SK-N-SH (cell line): ENCODE measurements around the gene MFAP3L. TPM values are rescaled to one million over a fixed set of nuclear protein-coding genes. Genes with fewer than 3 reads are reported as not detected.

Experiments
- CTCF ChIA-PET: fragments of 300-600, 350-600 bp; formaldehyde crosslinking; extraction: SDS; loops from one replicate; lab custom pipeline; 2021; lab: Yijun Ruan, JAX
- POLR2A ChIA-PET: fragments of 350-600 bp; sonication (Branson Sonifier 250); formaldehyde crosslinking; extraction: SDS; loops from one replicate; lab custom pipeline; 2020; ENCODE audit warnings: antibody characterized with exemption, inconsistent platforms; lab: Yijun Ruan, JAX
- DNase-seq: peaks from one replicate; pipeline ENCODE4 v3.0.0; 2012
- H2AFZ ChIP-seq: fragments of 200-600 bp; sonication (generic); 2 replicates; pipeline ENCODE4 v1.8.1; 2016; ENCODE audit warnings: antibody characterized with exemption, mild to moderate bottlenecking, low read depth
- H3F3A ChIP-seq: fragments of 200-600 bp; sonication (generic); replicated peaks from 2 replicates; pipeline ENCODE3; 2016; ENCODE audit warnings: antibody characterized with exemption, mild to moderate bottlenecking; ENCODE audit not compliant: insufficient read depth
- H3K27ac ChIP-seq, 2 experiments: fragments of 200-500 bp in 1 of 2; fragments of 200-600 bp in 1 of 2; sonication (Bioruptor generic) in 1 of 2; sonication (generic), shearing (Covaris generic) in 1 of 2; 2 replicates each; pipeline versions ENCODE4 v1.5.1 to v1.6.1; 2014 to 2016; ENCODE audit warnings: low read depth in 2 of 2, inconsistent platforms in 1 of 2, low read length in 1 of 2, mild to moderate bottlenecking in 1 of 2, mixed read lengths in 1 of 2
- H3K27me3 ChIP-seq: fragments of 200-600 bp; sonication (generic), shearing (Covaris generic); 2 replicates; pipeline ENCODE4 v1.6.1; 2016; ENCODE audit warnings: mixed run types; ENCODE audit not compliant: insufficient read depth
- H3K36me3 ChIP-seq, 2 experiments: fragments of 200-500 bp in 1 of 2; fragments of 200-600 bp in 1 of 2; sonication (Bioruptor generic) in 1 of 2; sonication (generic) in 1 of 2; replicated peaks in 1 of 2; 2 replicates each; pipeline versions ENCODE3 to v1.5.1; 2014 to 2016; ENCODE audit warnings: low read length in 1 of 2, mild to moderate bottlenecking in 1 of 2; ENCODE audit not compliant: insufficient read depth in 2 of 2, control insufficient read depth in 1 of 2
- H3K4me1 ChIP-seq, 2 experiments: fragments of 200-500 bp in 1 of 2; fragments of 200-600 bp in 1 of 2; sonication (Bioruptor generic) in 1 of 2; sonication (generic), shearing (Covaris generic) in 1 of 2; 2 replicates each; pipeline versions ENCODE4 v1.5.1 to v1.6.1; 2014 to 2016; ENCODE audit warnings: low read depth in 1 of 2, low read length in 1 of 2, mixed run types in 1 of 2; ENCODE audit not compliant: insufficient read depth in 2 of 2, control insufficient read depth in 1 of 2
- H3K4me2 ChIP-seq: fragments of 200-600 bp; sonication (generic), shearing (Covaris generic); 2 replicates; pipeline ENCODE4 v1.6.1; 2017; ENCODE audit warnings: mixed run types
- H3K4me3 ChIP-seq, 2 experiments: fragments of 200-500 bp in 1 of 2; fragments of 200-600 bp in 1 of 2; sonication (Bioruptor generic) in 1 of 2; sonication (generic), shearing (Covaris generic) in 1 of 2; 2 replicates each; pipeline versions ENCODE4 v1.5.1 to v1.8.1; 2014 to 2016; ENCODE audit warnings: low read depth in 2 of 2, inconsistent platforms in 1 of 2, low read length in 1 of 2, mild to moderate bottlenecking in 1 of 2, mixed read lengths in 1 of 2, moderate library complexity in 1 of 2
- H3K79me2 ChIP-seq: fragments of 200-600 bp; sonication (generic); 2 replicates; pipeline ENCODE4 v1.8.1; 2017; ENCODE audit warnings: mild to moderate bottlenecking; ENCODE audit not compliant: insufficient read depth
- H3K9ac ChIP-seq: fragments of 200-600 bp; sonication (generic); 2 replicates; pipeline ENCODE4 v1.6.1; 2017; ENCODE audit warnings: mixed run types
- H3K9me2 ChIP-seq: fragments of 200-600 bp; sonication (generic); 2 replicates; pipeline ENCODE4 v1.6.1; 2017; ENCODE audit warnings: mixed run types
- H3K9me3 ChIP-seq: fragments of 200-600 bp; sonication (generic); 2 replicates; pipeline ENCODE4 v1.6.1; 2017; ENCODE audit warnings: mixed run types, mild to moderate bottlenecking, moderate library complexity
- H4K20me1 ChIP-seq: fragments of 200-600 bp; sonication (generic); 2 replicates; pipeline ENCODE4 v1.6.1; 2017; ENCODE audit warnings: mild to moderate bottlenecking, mixed run types; ENCODE audit not compliant: insufficient read depth
- CHD2 ChIP-seq: fragments of 150-350 bp; IDR thresholded peaks from 2 replicates; pipeline ENCODE4 v1.6.1; 2018; ENCODE audit warnings: low read length; ENCODE audit not compliant: partially characterized antibody
- CTCF ChIP-seq: fragments of 200-600 bp; sonication (generic); IDR thresholded peaks from 2 replicates; pipeline ENCODE4 v1.6.1; 2017; ENCODE audit warnings: antibody characterized with exemption, mild to moderate bottlenecking, moderate library complexity
- FOSL2 ChIP-seq: IDR thresholded peaks from 2 replicates; pipeline ENCODE4 v1.4.0; 2012; ENCODE audit warnings: low read depth, mild to moderate bottlenecking, moderate library complexity, borderline replicate concordance
- FOXJ3 ChIP-seq: sonication (generic); formaldehyde crosslinking; IDR thresholded peaks from 2 replicates; pipeline ENCODE4 v1.5.1; 2020; ENCODE audit warnings: mild to moderate bottlenecking, missing genetic modification reagents
- FOXM1 ChIP-seq: IDR thresholded peaks from 2 replicates; pipeline ENCODE4 v1.4.0; 2012; ENCODE audit warnings: low read depth, mild to moderate bottlenecking
- GABPA ChIP-seq: IDR thresholded peaks from 2 replicates; pipeline ENCODE4 v1.4.0; 2012; ENCODE audit warnings: low read depth, mild to moderate bottlenecking
- JUND ChIP-seq: IDR thresholded peaks from 2 replicates; pipeline ENCODE4 v1.4.0; 2012
- MAX ChIP-seq: IDR thresholded peaks from 2 replicates; pipeline ENCODE4 v1.4.0; 2012; ENCODE audit warnings: low read depth
- MEF2A ChIP-seq: IDR thresholded peaks from 2 replicates; pipeline ENCODE4 v1.4.0; 2012; ENCODE audit warnings: low read depth, borderline replicate concordance
- NFIC ChIP-seq: IDR thresholded peaks from 2 replicates; pipeline ENCODE4 v1.4.0; 2012; ENCODE audit warnings: borderline replicate concordance
- PBX3 ChIP-seq: IDR thresholded peaks from 2 replicates; pipeline ENCODE4; 2012
- POLR2AphosphoS5 ChIP-seq: IDR thresholded peaks from 2 replicates; pipeline ENCODE4 v1.6.1; 2012; ENCODE audit warnings: low read depth, low read length
- RFX5 ChIP-seq: IDR thresholded peaks from 2 replicates; pipeline ENCODE4 v1.6.1; 2012; ENCODE audit warnings: mild to moderate bottlenecking, improper control_type of control experiment, low read length
- RXRA ChIP-seq: IDR thresholded peaks from 2 replicates; pipeline ENCODE4 v1.4.0; 2012; ENCODE audit warnings: low read depth, mild to moderate bottlenecking, borderline replicate concordance
- SMC3 ChIP-seq: IDR thresholded peaks from 2 replicates; pipeline ENCODE4 v1.6.1; 2012; ENCODE audit warnings: low read depth, low read length, improper control_type of control experiment
- TAF1 ChIP-seq: IDR thresholded peaks from 2 replicates; pipeline ENCODE4 v1.6.1; 2012; ENCODE audit warnings: low read depth, mild to moderate bottlenecking, low read length, moderate library complexity, borderline replicate concordance
- USF1 ChIP-seq: IDR thresholded peaks from 2 replicates; pipeline ENCODE4 v1.4.0; 2012; ENCODE audit warnings: low read depth, borderline replicate concordance
- USF2 ChIP-seq: fragments of 150-350 bp; IDR thresholded peaks from 2 replicates; pipeline ENCODE4 v1.6.1; 2017; ENCODE audit warnings: antibody characterized with exemption, low read length, low read depth, borderline replicate concordance
- YY1 ChIP-seq: IDR thresholded peaks from 2 replicates; pipeline ENCODE4 v1.4.0; 2012; ENCODE audit warnings: low read depth, mild to moderate bottlenecking
- ZBTB33 ChIP-seq: IDR thresholded peaks from 2 replicates; pipeline ENCODE4 v1.4.0; 2012; ENCODE audit warnings: low read depth, borderline replicate concordance
- WGBS: methylation state at CpG from one replicate; pipeline ENCODE4 v1.1.6; 2017; ENCODE audit warnings: low lambda C conversion rate; 5-methylcytosine and 5-hydroxymethylcytosine counted together
- polyA plus RNA-seq, 3 experiments: library from polyadenylated mRNA; depleted of rRNA; stranded (reverse); fragments of >200 nt; gene quantifications; 2 replicates each; pipeline ENCODE4 v1.2.3, GENCODE V29; 2012

MFAP3L gene
- polyA plus RNA-seq, 1 of the 3 experiments (the other 2 are of a cell fraction), result 5.4 TPM

GRCh38 chr4:170038232-170038631, 12.0 kb upstream of the MFAP3L start (continued):
- no peak for TF ChIP-seq SMC3
- TF ChIP-seq, all 33 proteins: peak for 0

- no peak overlapping the region for H2AFZ ChIP-seq
- H3K79me2 ChIP-seq, result no peaks in the 10 kb centered on the region; the same call in 1 of the 2 replicates
- no peaks in the 10 kb centered on the region for H3K36me3 ChIP-seq
- H3K9me2 ChIP-seq, result no peaks in the 10 kb centered on the region
- POLR2A ChIA-PET, result no interaction called here
- H3F3A ChIP-seq, result no peaks in the 10 kb centered on the region
- no peak for TF ChIP-seq FOSL2
- TF ChIP-seq TAF1, result no peak
- no peak for TF ChIP-seq CTCF
- no peak for TF ChIP-seq MAX
- TF ChIP-seq RXRA, result no peak
- TF ChIP-seq FOXM1, result no peak
- TF ChIP-seq NFIC, result no peak
- no peak for TF ChIP-seq PBX3
- no peak for TF ChIP-seq POLR2AphosphoS5
- no peak for TF ChIP-seq JUND
- TF ChIP-seq RFX5, result no peak
- TF ChIP-seq USF1, result no peak
- no peak for TF ChIP-seq ZBTB33
- TF ChIP-seq MEF2A, result no peak
- no peak for TF ChIP-seq FOXJ3
- TF ChIP-seq YY1, result no peak
- no peak for TF ChIP-seq GABPA
- TF ChIP-seq USF2, result no peak
- no peak for TF ChIP-seq CHD2
- H3K4me1 ChIP-seq, result no peaks in the 10 kb centered on the region
- H3K4me3 ChIP-seq, result no peak overlapping the region
- H3K4me2 ChIP-seq, result no peak overlapping the region
- no peaks in the 10 kb centered on the region for H4K20me1 ChIP-seq
- no peak for DNase-seq
- no peak overlapping the region for H3K9ac ChIP-seq
- CTCF ChIA-PET, result interaction anchor here (0.9 to 1.0 kb wide), 2 partner anchors 10 to 425 kb away, joined by 3 to 4 read pairs; partner anchors contain the start of gene NEK1
- 75% methylated on average over 1 of the region's 1 CpG for WGBS
- H3K27me3 ChIP-seq, result no peaks in the 10 kb centered on the region
- no peaks in the 10 kb centered on the region for H3K9me3 ChIP-seq
- H3K27ac ChIP-seq, result no peak overlapping the region
These were observed 11.3 kb upstream of the MFAP3L start for GRCh38 chr4:170037481-170037880.
